Measurements from ENCODE around the gene SHISA9. TPM values are rescaled to one million over a fixed set of nuclear protein-coding genes. Genes with fewer than 3 reads are reported as not detected.

Gene SHISA9
- polyA plus RNA-seq, 1 of the 3 experiments (the other 2 are of a cell fraction), result 0.02 TPM

- H3K79me2 ChIP-seq (ENCODE audit: insufficient read depth), result no peaks in the 10 kb centered on the region
- ChIA-PET CTCF (no interaction called here), POLR2A (no interaction called here)
- no peak overlapping the region for H2AFZ ChIP-seq (ENCODE audit: low read depth)
- no peak overlapping the region for H3K4me2 ChIP-seq
- H3K9me3 ChIP-seq, result no peaks in the 10 kb centered on the region
- no peaks in the 10 kb centered on the region for H3K36me3 ChIP-seq (replicated peaks in 1 of 2; ENCODE audit: control insufficient read depth in 1 of 2, insufficient read depth in 2 of 2, low read length in 1 of 2)
- WGBS (ENCODE audit: low lambda C conversion rate), result 5% methylated on average over 2 of the region's 3 CpGs
- H3K4me3 ChIP-seq (ENCODE audit: low read depth in 2 of 2, low read length in 1 of 2), result no peak overlapping the region
- H3K27ac ChIP-seq (ENCODE audit: low read depth in 2 of 2, low read length in 1 of 2), result no peak overlapping the region
- no peaks in the 10 kb centered on the region for H3F3A ChIP-seq (replicated peaks; ENCODE audit: insufficient read depth)
- no peaks in the 10 kb centered on the region for H3K4me1 ChIP-seq (ENCODE audit: control insufficient read depth in 1 of 2, insufficient read depth in 2 of 2, low read depth in 1 of 2, low read length in 1 of 2)
- DNase-seq, result no peak
- no peaks in the 10 kb centered on the region for H3K27me3 ChIP-seq (ENCODE audit: insufficient read depth)
- H3K9ac ChIP-seq, result no peak overlapping the region
- TF ChIP-seq FOXM1 (IDR thresholded peaks at IDR 0.05; ENCODE audit: low read depth) (no peak), EZH2phosphoT487 (IDR thresholded peaks at IDR 0.05; ENCODE audit: borderline replicate concordance, low read depth) (no peak), GABPA (IDR thresholded peaks at IDR 0.05; ENCODE audit: low read depth) (no peak), REST (IDR thresholded peaks at IDR 0.05; ENCODE audit: low read depth, low read length) (no peak)
- TF ChIP-seq, protein P1, sequence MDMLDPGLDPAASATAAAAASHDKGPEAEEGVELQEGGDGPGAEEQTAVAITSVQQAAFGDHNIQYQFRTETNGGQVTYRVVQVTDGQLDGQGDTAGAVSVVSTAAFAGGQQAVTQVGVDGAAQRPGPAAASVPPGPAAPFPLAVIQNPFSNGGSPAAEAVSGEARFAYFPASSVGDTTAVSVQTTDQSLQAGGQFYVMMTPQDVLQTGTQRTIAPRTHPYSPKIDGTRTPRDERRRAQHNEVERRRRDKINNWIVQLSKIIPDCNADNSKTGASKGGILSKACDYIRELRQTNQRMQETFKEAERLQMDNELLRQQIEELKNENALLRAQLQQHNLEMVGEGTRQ (IDR thresholded peaks at IDR 0.05; ENCODE audit: borderline replicate concordance, low read depth, low read length), result no peak
- H3K9me2 ChIP-seq, result no peaks in the 10 kb centered on the region
- no peaks in the 10 kb centered on the region for H4K20me1 ChIP-seq (ENCODE audit: insufficient read depth)
Measured at GRCh38 chr16:13242201-13242600, 340.8 kb downstream of the SHISA9 start.

- H3F3A ChIP-seq (replicated peaks; ENCODE audit: insufficient read depth), result no peaks in the 10 kb centered on the region
- no peaks in the 10 kb centered on the region for H3K79me2 ChIP-seq (ENCODE audit: insufficient read depth)
- H3K9me2 ChIP-seq, result no peaks in the 10 kb centered on the region
- ChIA-PET POLR2A (no interaction called here), CTCF (no interaction called here)
- H2AFZ ChIP-seq (ENCODE audit: low read depth), result no peak overlapping the region
- no peak overlapping the region for H3K9ac ChIP-seq
- H3K9me3 ChIP-seq, result no peaks in the 10 kb centered on the region
- no peaks in the 10 kb centered on the region for H3K4me1 ChIP-seq (ENCODE audit: control insufficient read depth in 1 of 2, insufficient read depth in 2 of 2, low read depth in 1 of 2, low read length in 1 of 2)
- no peak for DNase-seq
- no peak overlapping the region for H3K27ac ChIP-seq (ENCODE audit: low read depth in 2 of 2, low read length in 1 of 2)
- WGBS (ENCODE audit: low lambda C conversion rate), result 27% methylated on average over 5 of the region's 5 CpGs
- no peaks in the 10 kb centered on the region for H3K27me3 ChIP-seq (ENCODE audit: insufficient read depth)
- no peak overlapping the region for H3K4me3 ChIP-seq (ENCODE audit: low read depth in 2 of 2, low read length in 1 of 2)
- no peaks in the 10 kb centered on the region for H3K36me3 ChIP-seq (replicated peaks in 1 of 2; ENCODE audit: control insufficient read depth in 1 of 2, insufficient read depth in 2 of 2, low read length in 1 of 2)
- no peaks in the 10 kb centered on the region for H4K20me1 ChIP-seq (ENCODE audit: insufficient read depth)
- H3K4me2 ChIP-seq, result no peak overlapping the region
- TF ChIP-seq JUND (IDR thresholded peaks at IDR 0.05) (no peak), NFIC (IDR thresholded peaks at IDR 0.05; ENCODE audit: borderline replicate concordance) (no peak), CHD2 (IDR thresholded peaks at IDR 0.05; ENCODE audit: low read length, partially characterized antibody) (no peak), GABPA (IDR thresholded peaks at IDR 0.05; ENCODE audit: low read depth) (no peak), FOXJ3 (CRISPR knock-in tag; IDR thresholded peaks at IDR 0.05) (no peak), RAD21 (IDR thresholded peaks at IDR 0.05; ENCODE audit: low read length) (no peak), RCOR1 (IDR thresholded peaks at IDR 0.05; ENCODE audit: low read length) (no peak), TEAD4 (IDR thresholded peaks at IDR 0.05; ENCODE audit: borderline replicate concordance, insufficient read depth) (no peak), FOSL2 (IDR thresholded peaks at IDR 0.05; ENCODE audit: borderline replicate concordance, low read depth) (no peak), REST (IDR thresholded peaks at IDR 0.05; ENCODE audit: low read depth, low read length) (no peak), NRF1 (IDR thresholded peaks at IDR 0.05; ENCODE audit: low read depth, low read length) (no peak), SIN3A (IDR thresholded peaks at IDR 0.05; ENCODE audit: borderline replicate concordance, low read depth, low read length) (no peak)
- TF ChIP-seq, protein P2, sequence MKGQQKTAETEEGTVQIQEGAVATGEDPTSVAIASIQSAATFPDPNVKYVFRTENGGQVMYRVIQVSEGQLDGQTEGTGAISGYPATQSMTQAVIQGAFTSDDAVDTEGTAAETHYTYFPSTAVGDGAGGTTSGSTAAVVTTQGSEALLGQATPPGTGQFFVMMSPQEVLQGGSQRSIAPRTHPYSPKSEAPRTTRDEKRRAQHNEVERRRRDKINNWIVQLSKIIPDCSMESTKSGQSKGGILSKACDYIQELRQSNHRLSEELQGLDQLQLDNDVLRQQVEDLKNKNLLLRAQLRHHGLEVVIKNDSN (IDR thresholded peaks at IDR 0.05; ENCODE audit: borderline replicate concordance, low read depth), result no peak
- TF ChIP-seq, protein P3, sequence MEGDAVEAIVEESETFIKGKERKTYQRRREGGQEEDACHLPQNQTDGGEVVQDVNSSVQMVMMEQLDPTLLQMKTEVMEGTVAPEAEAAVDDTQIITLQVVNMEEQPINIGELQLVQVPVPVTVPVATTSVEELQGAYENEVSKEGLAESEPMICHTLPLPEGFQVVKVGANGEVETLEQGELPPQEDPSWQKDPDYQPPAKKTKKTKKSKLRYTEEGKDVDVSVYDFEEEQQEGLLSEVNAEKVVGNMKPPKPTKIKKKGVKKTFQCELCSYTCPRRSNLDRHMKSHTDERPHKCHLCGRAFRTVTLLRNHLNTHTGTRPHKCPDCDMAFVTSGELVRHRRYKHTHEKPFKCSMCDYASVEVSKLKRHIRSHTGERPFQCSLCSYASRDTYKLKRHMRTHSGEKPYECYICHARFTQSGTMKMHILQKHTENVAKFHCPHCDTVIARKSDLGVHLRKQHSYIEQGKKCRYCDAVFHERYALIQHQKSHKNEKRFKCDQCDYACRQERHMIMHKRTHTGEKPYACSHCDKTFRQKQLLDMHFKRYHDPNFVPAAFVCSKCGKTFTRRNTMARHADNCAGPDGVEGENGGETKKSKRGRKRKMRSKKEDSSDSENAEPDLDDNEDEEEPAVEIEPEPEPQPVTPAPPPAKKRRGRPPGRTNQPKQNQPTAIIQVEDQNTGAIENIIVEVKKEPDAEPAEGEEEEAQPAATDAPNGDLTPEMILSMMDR (IDR thresholded peaks at IDR 0.05), result no peak
Measured at GRCh38 chr16:13244770-13245169, 343.4 kb downstream of the SHISA9 start.

Data from SK-N-SH (cell line).